ENCODE data around the gene ATXN10.
"Not testable (repeated sequence)": the region's sequence is repeated elsewhere in the genome, so short reads cannot be mapped to it uniquely, and the experiment has no call there.

Gene ATXN10, protein sequence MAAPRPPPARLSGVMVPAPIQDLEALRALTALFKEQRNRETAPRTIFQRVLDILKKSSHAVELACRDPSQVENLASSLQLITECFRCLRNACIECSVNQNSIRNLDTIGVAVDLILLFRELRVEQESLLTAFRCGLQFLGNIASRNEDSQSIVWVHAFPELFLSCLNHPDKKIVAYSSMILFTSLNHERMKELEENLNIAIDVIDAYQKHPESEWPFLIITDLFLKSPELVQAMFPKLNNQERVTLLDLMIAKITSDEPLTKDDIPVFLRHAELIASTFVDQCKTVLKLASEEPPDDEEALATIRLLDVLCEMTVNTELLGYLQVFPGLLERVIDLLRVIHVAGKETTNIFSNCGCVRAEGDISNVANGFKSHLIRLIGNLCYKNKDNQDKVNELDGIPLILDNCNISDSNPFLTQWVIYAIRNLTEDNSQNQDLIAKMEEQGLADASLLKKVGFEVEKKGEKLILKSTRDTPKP

DNA sequence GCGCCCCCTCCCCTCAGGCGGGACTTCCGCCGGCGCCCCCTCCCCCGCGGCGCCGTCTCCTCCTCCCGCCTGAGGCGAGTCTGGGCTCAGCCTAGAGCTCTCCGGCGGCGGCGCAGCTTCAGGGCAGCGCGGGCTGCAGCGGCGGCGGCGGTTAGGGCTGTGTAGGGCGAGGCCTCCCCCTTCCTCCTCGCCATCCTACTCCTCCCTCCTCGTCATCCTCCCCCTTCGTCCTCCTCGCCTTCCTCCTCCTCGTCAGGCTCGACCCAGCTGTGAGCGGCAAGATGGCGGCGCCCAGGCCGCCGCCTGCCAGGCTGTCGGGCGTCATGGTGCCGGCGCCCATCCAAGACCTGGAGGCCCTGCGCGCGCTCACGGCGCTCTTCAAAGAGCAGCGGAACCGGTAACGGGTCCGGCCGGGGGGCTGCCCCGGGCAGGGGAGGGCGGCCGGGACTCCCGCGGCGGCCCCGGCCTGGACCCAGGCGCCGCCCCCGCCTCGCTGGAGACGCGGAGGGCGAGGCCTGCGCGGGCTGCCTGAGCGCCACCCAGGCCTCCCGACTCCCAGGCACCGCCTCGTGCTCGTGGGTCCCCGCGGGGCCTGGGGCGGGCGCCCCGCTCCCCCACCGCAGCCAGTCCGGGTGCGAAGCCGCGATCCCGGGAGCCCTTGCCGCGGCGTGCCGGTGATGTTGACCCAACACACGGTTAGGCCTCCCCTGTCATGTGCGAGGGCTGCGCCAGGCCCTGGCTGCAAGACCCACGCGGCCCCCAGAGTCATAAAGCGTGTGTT, at the start of gene ATXN10:
Gene ATXN10 (plus strand): TSS at position 52 of the 781 bp plus-strand sequence. CDS start 230 bp downstream, at position 282.
- peak in 1 of 2 experiments; percentile 61 for DNase-seq

DNA sequence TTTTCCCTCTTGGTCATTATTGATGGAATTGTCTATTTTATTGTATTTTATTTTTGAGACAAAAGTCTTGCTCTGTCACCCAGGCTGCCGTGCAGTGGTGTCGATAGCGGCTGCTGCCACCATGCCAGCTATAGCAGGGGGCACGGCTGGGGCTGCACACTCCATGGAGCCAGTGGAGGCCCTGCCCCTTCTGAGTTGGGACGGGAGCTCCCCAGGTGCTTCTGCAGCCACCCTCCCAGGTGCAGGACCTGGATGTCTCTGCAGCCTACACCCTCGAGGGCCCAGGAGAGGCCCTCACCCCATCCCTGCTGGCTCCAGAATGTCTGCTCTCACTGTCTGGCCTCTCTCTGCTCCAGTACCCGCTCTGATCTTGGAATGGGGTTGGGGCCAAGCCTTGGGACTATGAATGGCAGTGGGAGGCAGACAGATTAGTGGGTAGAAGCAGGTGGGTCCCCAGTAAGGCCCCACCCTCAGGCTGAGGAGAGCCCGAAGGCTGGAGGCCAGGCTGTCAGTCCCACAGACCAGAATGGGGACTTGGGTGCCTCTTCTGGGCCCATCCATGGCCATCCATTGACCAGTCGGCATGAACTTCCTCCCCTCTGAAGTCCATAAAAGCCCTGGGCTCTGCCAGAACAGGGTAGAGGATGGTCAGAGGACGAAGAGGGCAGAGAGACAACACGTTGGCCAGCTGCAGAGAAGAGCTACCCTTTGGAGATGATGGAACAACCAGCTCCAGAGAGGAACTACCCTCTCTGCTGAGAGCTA, 49.6 kb upstream of the ATXN10 start:
- no peak for DNase-seq

DNA sequence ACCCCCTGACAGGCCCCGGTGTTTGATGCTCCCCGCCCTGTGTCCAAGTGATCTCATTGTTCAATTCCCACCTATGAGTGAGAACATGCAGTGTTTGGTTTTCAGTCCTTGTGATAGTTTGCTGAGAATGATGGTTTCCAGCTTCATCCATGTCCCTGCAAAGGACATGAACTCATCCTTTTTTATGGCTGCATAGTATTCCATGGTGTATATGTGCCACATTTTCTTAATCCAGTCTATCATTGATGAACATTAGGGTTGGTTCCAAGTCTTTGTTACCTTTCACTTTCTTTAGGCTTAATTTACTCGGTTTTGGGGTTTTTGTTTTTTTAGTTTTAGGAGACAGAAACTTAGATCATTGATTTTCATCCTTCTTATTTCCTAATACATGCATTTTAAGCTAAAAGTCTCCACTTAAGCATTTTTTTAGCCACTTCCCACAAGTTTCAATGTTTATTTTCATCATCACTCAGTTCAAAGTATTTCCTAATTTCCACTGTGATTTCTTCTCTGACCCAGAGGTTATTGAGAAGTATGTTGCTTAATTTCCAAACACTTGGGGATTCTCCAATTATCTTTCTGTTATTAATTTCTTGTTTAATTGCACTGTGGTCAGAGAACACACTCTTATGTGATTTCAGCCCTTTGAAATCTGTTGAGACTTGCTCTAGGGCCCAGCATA, 48.0 kb upstream of the ATXN10 start:
- DNase-seq: not testable (repeated sequence)

DNA sequence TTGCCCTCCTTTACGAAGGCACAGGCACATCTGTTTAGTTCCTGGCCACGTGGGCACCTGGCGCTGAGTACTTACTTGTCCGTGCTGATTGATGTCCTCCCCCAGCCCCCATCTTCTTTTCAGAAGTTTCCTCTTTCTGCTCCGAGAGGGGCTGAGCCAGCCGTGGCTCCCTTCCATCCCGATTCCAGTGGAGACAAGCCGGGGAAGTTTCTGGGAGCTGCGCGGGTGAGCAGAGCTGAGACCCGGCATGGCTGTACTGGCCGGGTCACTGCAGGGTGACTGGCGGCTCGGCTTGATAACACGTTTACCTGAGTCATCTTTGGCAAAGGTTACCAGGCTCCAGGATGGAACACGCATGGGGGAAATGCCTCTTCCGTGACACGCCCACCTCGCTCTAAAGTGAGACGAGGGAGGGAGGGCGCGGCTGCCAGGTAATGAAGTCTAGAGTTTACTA, 45.4 kb upstream of the ATXN10 start:
- DNase-seq: no peak

DNA sequence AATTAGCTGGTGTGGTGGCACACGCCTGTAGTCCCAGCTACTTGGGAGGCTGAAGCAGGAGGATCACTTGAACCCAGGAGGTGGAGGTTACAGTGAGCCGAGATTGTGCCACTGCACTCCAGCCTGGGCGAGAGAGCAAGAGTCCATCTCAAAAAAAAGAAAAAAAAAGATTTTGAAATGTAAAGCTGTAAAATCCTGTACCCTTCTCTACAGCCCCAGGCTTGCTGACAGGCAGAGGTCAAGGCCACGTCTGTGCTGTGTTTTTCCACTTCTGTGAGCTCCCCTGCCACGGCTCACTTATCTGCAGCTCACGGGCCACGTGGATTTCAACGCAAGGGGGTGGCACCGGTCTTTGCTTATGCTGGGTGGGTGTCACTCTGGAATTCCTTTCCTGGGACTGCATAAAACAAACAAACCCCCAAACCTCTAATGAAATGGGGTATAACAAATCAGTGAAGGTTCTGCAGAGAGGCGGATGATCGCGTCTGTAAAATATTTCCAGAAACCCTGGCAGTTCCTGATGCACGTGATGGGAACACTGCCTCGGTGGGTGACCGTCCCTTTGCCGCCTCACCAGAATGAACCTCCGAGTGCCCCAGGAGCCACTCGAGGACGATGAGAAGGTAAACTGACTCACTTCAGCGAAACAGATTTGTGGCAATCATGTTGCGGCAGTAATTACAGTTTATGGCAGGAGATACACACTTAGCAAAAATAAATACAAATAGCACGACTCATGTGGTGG, 44.0 kb upstream of the ATXN10 start:
- no peak for DNase-seq

DNA sequence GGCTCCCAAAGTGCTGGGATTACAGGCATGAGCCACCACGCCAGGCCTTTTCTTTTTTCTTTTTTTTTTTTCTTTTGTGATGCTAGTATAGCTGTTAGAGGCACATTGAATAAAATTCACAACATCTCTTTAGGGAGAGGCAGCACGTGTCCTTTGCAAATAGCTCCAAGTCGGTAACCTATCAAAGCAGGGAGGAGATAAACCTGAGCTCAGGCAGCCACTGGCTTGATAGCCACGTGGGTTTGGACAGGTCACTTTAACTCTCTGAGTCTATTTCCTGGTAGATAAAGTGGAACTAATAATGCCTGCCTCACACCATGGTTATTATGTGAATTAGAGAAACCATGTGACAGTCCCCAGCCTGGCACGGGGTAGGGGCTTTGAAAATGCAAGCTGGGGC, 43.1 kb upstream of the ATXN10 start:
- no peak for DNase-seq

DNA sequence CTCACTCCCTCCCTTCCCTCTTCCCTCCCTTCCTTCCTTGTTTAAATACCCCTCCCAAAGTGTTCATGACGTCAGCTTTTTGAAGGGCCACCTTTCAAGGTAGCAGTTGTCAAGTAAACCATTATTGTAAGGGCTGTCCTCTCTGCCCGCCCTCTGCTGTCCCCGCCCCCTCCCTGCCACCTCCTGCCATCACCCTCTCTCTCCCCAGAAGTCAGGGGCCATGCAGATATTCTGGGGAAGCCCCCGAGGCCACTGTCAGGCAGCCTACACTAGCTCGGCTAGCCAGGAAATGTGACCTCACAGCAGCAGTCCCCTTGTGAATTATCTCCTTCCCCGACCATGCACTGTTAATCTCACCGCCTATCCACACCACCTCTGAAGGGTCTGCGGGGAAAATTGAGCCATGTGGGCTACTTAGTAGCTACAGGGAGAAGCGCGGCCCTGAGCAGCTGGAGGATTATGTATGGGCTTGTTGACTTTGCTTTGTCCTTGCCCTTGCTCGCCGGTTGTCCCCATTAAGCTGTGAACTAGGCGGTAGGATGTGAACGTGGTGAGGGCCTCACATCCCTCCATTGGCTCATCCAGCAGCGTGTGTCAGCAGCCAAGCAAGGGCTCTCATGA, 42.1 kb upstream of the ATXN10 start:
- no peak for DNase-seq

DNA sequence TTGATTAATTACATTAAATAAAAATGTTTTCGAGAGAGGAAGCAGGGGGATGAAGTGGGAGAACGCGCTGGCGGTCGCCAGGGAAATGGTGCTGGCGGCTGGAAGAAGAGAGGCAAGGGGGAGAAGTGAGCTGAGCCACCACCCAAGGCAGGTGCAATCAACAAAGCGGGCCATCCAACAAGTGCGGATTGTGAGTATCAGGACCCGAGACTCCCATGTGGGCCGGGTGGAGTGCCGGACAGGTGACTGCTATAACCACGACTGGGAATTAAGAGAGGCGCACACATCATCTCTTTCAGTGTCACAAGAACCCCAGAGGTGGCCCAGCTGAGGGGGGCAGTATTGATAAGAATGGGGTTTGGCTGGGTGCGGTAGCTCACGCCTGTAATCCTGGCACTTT, 41.2 kb upstream of the ATXN10 start:
- no peak for DNase-seq

DNA sequence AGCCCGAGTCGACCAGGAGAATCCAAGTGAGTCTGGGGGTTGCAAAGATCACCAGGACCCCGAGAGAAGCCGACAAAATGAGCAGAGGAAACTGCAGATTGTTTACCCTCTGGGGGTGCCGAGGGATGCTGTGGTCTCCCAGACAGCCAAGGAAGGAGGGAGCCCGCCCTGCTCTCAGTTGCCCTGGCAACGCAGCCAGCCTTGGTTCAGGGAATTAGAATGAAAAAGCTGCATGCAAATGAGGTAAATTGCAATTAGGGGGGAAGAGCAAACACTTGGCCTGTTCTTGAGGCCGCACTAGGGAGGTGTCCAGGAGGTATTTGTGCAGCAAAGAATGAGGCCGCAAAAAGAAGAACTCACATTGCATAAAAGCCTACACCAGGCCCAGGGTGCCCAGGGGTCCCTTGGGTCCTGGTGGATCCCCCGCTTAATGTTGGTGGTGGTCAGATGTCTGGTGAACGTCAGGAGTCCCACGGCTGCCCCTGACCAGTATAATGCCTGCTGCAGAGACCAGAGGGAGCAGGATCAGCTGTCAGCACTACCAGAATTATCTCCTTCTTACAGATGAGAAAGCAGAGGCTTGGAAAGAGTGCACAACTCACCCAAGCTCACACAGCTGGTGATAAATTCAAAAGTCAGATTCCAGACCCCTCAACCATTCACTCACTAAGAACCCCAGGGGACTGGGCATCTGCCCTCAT, 40.3 kb upstream of the ATXN10 start:
- no peak for DNase-seq

DNA sequence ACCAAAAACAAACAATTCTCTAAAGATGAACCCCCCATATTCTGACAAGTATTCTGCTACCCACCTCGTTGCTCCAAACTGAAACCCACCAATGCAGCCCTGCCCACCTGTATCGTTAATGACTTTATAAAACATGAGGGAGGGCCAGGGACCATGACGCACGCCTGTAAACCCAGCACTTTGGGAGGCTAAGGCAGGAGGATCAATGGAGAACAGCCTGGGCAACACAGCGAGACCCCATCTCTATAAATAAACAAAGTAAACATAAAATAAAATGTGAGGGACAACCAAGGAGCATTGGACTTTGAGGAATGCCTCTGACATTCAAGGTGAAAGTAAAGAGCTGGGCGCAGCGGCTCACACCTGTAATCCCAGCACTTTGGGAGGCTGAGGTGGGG, 39.8 kb upstream of the ATXN10 start:
- no peak for DNase-seq

DNA sequence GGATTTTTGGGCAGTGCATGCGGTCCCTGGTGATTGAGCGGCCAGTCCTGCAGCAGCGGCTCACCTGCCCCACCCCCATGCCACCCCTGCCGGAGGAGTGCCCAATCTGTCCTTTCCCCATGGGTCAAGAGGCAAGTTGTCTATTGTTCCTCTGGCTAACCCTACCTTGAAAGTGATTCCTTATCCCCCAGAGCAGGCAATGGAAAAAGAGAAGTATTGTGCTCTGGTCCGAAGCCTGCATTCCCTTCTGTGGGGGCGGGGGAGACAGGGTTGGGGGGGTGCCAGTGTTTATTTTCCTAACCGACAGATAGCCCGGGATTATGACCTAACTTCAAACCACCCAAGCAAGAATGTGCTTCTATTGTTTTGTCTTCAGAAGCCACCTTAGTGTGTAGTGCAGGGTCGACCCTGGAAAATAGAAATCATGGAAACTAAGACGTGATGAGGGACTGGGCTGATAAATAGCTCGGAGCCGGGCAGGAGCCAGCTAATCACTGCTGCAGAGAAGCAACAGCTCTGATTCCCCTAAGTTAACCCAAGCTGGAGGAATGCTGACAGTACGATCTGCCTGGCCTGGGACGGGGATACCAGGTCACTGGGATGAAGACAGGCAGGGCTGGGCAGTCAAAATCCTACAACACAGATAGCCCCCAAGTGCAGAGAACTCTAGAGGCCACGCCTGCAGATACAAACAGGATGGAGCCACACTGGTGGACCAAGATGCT, 38.7 kb upstream of the ATXN10 start:
- no peak for DNase-seq

DNA sequence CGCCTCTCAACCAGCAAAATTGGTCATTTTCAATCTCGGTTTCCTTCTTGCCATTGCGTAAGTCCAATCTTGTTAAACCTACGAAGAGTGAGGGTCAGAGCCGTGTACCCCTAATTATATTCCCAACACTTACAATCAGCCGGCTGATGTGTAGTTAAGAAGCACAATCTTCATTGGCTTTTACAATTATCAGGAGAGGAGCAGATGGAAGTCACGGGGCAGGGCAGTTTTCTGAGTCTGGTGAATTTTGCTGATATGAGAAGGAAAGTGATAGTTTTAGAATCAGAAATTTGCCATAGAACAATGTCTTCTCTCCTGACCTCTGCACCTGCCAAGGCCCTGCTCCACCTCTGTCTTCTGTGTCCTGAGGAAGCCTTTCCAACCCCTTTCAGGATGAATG, 35.0 kb upstream of the ATXN10 start:
- no peak for DNase-seq

DNA sequence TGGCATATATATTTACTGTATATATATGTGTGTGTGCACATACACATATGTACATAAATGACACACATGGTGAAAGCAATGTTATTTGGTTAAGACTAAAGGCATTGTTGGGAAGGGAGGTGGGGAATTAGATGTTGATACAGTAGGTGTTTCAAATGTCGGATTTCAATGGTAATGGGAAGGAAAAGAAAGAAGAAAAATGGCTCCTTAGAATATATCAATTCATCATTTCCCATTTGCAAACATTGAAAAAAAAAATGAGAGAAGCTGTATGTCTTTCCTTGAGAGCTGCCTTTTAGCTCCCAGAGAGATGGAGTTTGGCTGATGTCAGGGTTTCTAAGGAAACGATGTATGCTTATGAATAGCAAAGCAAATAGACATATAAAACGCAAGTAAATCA, 33.4 kb upstream of the ATXN10 start:
- DNase-seq: no peak

DNA sequence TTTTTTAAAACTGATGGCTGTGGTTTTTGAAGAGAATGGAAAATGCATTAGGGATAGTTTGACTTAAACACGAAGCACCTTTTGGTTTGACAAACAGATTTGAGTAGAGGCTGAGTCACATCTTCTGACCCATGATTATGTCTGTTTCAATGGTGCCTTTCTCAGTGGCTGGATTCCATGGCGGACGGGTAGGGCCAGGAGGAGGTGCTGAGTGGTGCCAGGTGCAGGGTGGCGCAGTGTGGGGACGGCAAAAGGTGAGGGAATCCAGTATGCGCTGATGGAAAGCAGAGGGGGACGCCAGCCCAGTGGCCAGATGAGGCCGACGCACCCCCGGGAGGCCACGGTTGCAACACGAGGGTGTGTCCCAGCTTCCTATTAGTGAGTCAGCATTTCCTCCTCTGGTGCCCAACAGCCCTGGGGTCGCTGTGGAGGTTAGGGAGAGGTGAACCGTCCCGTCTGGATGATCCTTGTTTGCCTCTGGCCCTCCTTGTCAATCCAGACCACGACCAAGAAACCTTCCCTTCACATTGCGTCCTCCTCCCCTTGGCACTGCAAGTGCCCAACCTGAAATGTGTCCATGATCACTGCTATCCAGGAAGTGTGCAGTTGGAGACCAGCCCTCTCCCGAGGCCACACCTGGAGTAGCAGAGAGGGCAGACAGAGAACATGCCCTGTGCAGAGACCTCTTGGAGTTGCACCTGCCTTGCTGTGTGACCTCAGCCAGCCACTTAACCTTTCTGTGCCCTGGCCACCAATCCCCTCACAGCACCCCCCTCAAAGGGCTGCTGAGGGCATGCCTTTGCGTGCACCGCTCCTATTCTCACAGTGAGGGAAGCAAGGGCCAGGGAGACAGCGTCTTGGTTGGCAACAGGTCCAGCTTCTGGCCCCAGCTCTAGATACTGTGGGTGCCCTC, 32.5 kb upstream of the ATXN10 start:
- peak in 1 of 2 experiments; percentile 10 for DNase-seq

DNA sequence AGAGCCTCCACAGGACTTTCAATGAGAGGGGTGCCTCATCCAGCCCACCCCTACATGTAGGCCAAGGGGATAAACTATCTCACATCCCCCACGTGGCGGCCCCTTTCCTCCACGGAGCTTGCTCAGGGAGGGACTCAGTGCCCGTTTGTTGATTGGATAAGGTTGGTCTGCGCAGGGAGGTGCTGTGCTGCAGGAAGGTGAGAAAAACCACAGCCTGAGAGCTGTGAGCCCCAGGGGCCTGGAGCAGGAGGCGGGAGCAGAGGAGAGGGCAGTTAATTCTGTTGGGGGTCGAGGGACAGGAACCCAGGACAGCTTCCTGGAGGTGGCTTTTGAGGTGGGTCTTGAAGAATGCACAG, 31.9 kb upstream of the ATXN10 start:
- no peak for DNase-seq

DNA sequence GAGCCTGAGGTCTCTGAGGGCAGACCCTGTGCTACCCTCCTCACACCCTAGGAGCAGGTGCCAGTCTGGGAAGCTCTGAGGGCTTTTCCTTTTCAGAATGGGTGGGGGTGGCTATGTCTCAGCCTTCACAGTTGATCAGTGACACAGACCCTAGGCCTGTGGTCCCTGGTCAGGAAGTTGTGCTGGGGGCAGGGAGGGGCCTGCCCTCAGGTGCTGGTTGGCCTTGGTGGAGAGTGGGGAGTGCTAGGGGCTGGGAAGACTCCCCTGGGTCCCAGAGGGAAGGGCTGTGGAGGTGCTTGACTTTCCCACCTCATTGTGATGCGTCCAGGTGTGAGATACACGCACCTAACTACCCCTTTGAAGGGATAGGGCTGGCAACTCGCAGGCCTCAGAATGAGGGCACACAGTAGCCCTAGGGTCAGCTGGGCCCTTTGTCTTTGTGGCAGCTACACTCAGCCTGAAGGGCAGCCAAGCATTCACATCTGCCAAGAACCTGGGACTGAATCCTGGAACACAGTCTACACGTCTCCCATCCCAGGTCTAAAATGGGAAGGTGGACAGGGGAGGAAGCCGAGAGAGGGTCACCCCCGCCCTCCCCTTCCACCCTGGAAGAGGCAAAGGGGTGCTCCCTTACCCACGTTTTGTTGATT, 31.2 kb upstream of the ATXN10 start:
- DNase-seq: no peak

DNA sequence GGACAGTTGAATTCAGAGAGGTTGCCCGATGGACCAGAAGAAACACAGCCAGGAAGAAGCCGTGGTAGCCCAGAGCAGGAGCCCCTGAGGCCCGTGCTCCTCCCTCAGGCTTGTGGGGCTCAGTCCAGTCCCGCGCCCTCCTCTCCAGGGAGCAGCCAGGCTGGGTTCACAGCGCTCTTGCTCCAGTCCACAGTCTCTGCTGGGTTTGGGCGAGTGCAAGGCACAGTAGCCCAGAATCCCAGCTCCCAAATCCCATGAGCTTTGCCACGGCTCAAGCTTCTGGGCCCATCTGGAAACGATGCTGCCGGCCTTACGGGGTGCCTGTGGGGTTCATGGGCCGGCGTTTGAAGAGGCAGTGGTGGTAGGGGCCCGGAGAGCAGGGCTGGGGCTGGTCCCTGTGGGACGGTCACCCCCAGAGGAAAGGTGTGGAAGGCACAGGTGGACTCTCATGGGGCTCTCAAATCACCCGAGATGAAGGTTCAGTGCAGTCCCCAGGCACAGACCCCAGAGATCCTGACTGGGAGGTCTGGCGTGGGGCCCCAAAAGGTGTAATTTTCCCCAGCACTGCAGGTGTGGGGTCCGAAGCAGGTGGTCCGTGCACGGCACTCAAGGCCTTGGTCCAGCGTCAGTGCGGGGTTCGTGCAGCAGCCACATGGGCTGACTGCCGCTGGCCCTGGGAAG, 30.6 kb upstream of the ATXN10 start:
- DNase-seq: no peak

DNA sequence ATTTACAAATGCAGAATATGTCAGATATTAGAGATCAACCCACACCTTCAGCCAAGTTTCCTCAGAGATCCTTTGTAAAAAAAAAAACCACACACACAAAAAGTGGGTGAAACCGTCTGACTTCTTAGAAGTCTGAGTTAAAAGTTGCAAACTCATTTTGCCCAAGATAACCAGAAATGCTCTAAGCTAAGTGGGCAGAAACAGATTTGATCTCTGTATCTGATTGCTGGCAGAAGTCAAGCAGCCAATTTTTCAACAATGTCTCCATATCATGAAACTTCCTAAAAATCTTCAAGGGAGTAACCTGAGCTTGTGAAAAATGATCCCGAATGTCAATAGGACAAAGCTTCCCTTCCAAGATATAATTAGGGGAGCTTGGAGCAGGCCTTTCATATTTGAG, 28.6 kb upstream of the ATXN10 start:
- DNase-seq: no peak
